HG03159 (cell line): ENCODE data around the gene PLPP7.
A peak's percentile ranks its signal among the peaks of the same experiment; 100 is the strongest.
"Not testable (repeated sequence)": the region's sequence is repeated elsewhere in the genome, so short reads cannot be mapped to it uniquely, and the experiment has no call there.

Source experiments
- ATAC-seq: cut with Tn5 transposase; IDR thresholded peaks from one replicate; pipeline ENCODE4 v1.9.1; 2021; ENCODE audit warnings: mild to moderate bottlenecking, moderate library complexity; ENCODE audit not compliant: unreplicated experiment

PLPP7 gene

GRCh38 chr9:131289301-131290035, at the start of gene PLPP7:
Gene PLPP7 (plus strand): TSS chr9:131289723. CDS start chr9:131289998, 275 bp downstream.
- ATAC-seq = no peak

DNA sequence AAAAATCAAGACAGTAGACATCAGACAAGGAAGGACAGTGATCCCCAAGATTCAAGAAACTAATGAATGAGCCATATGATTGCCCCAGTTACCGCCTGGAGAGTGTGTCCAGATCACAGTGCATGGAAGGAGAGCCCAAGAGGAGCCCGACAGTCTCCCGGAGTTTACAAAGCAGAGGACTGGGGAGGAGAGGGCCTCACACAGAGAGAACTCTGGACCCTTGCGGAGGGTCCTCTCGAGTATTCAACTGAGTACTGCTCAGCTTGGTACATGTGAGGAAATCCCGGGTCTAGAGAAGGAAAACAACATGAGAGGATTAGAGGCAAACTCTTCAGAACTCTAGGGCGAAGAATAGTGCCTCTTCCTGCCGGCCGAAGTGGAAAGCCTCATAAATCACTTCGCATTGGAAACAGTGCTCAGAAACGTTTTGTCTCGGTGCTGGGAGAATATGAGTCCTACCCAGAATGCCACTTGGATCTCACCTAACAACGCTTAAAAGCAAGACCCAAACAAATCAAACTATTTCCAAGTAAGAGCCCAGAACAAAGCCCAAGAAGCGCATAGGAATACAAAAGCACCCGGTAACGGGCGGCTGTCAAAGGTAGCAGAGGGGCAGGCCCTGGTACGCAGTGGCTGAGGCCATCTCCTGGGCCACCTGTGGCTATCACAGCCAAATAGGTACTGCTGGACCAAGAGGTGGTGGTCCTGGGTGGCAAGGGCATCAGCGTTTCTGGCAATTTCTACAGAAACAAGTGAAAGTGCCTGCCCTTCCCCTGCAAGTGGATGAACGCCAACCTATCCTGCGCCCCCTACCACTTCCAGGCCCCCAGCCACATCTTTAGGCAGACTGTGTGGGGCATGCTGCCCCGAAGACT, 49.2 kb upstream of the PLPP7 start:
- no peak for ATAC-seq

DNA sequence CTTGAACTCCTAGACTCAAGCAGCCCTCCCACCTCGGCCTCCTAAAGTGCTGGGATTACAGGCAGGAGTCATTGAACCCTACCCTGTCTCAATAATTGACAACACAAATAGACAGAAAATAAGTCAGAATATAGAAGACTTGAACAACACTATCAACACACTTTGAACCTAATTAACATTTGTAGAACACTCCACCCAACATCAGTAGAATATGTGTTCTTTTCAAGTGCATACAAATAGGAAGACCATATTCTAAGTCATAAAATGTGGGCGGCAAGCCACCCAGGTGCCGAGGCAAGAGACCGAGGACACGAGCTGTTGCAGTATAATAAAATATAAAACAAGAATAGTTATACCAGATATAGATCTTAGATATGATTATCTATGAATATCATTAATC, 45.2 kb upstream of the PLPP7 start:
- not testable (repeated sequence) for ATAC-seq

DNA sequence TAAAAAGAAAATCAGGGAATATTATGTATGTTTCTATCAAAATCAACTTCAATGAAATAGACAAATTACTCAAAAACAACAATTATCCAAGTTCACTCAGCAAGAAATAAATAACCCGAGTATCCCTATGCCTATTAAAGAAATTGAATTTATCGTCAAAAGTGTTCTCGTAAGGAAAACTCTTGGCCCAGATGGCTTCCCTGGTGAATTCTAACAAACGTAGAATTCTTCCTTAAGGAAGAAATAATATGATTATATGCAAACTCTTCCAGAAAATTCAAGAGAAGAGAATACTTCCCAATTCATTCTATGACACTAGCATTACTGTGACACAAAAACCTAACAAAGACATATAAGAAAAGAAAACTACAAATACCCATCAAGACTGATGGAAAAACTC, 42.9 kb upstream of the PLPP7 start:
- no peak for ATAC-seq

DNA sequence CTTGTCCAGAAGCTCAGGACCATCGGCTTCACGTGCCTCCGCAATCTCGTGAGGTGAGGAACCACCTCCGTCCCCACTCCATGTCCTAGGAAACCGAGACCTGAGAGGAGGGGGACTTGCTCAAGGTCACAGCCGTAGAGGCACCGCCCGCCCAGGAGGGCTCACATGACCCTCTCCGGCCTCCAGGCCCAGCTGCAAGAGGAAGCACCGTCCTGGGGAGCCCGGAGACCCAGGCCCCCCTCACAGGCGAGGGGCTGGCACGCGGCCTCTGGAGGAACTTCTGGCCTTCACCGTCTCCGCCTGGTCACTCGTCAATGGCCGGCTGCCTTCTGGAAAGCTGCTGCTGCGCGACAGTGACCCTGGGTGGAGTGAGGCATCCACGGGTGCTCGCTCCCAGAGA, 37.4 kb upstream of the PLPP7 start:
- no peak for ATAC-seq

DNA sequence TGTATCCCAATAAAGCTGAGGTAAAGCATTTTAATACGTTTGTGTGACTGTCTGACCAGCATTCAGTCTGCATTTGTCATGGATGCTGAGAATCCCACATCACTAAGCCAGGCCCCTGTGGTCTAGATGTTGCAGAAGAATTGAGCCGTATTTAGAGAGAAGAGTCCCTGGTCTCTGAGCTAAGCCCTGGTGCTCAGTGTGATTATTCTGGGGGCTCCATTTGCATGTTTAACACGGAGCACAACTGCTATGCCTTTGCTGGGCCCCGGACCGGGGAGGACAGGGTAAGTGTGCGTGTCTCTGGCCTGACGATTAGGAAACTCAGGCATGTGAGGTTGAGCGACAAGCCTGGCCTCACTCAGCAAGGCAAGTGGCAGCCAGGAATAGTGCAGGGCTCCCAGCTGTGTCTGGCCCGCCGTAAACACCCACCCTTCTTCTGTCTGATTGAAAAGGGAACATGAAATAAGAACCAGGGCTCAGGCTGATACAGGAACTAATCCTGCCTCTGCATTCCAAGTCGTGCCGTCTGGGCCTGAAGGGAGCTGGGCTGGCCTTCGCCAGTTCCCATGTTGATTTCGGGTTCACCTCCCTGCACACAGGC, 35.5 kb upstream of the PLPP7 start:
- ATAC-seq = no peak

DNA sequence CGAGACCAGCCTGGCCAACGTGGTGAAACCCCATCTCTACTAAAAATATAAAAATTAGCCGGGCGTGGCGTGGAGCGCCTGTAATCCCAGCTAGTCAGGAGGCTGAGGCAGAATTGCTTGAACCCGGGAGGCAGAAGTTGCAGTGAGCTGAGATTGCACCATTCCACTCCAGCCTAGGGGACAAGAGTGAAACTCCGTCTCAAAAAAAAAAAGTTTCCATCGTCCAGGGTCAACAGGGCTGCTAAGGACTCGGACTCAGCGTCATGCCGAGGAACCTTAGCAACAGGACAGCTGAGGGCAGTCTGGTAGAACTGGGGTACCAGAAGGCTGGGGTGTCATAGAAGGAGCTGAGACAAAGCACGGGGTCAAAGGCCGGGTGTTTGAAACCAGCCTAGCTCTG, 34.9 kb upstream of the PLPP7 start:
- ATAC-seq = no peak

DNA sequence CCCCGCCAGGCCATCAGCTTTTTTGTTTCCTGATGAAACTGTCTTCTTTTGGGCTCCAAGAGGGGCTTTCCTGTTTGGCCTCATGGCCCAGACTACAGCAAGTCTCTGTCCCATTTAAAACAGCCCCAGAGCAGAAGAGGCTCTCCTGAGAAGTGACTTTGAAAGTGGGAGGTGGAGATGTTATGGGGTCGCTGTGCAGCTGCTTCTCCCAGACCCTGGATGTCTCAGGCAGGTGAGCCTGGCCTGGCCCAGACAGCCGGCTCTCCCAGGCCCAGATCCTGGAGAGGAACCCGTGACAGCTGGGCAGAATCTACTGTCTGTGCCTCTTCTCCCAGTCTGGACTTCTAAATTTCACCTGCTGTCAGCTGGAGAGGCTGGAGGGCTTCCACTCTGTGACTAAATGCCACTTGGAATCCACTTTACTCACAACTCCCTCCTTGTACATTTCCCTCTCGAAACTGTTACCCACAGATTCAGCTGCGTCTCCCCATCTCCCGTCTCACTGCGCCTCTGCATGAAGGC, 33.8 kb upstream of the PLPP7 start:
- ATAC-seq = no peak

DNA sequence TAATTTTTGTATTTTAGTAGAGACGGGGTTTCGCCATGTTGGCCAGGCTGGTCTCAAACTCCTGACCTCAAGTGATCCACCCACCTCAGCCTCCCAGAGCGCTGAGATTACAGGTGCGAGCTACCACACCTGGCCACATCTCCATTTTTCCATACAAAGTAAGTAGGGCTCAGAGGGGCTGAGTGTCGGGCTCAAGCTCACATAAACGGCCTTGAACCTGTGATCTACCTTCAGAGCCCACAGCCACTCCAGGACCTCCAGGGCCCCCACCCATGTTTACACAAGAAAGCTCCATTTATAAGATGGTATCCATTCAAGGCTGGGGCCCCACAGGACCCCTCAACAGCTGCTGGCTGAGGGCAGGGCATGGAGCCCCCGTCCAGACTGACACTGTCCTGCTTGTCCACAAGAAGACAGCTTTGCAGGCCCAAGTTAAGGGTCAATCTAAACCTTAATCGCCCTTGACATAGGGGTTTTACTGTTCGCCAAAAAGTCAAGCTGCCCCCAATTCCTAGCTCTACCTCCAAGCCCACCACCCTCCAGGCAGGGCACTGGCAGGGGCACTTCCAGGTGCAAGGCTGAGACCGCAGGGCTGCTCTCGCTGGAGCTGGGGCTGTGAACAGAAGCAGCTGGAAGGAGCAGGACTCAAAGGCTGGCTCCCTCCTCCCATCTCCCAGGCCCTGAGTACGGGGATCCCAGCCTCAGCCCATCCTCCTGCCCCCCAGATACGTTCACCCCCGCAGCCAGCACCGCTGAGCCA, 32.1 kb upstream of the PLPP7 start:
- no peak for ATAC-seq

- ATAC-seq = no peak
Measured at GRCh38 chr9:131258186-131258585, 31.3 kb upstream of the PLPP7 start.

- no peak for ATAC-seq
Measured at GRCh38 chr9:131258698-131259431, 30.7 kb upstream of the PLPP7 start.

GRCh38 chr9:131259432-131259898, 30.1 kb upstream of the PLPP7 start:
- no peak for ATAC-seq

- no peak for ATAC-seq
Measured at GRCh38 chr9:131259916-131260597, 29.5 kb upstream of the PLPP7 start.

DNA sequence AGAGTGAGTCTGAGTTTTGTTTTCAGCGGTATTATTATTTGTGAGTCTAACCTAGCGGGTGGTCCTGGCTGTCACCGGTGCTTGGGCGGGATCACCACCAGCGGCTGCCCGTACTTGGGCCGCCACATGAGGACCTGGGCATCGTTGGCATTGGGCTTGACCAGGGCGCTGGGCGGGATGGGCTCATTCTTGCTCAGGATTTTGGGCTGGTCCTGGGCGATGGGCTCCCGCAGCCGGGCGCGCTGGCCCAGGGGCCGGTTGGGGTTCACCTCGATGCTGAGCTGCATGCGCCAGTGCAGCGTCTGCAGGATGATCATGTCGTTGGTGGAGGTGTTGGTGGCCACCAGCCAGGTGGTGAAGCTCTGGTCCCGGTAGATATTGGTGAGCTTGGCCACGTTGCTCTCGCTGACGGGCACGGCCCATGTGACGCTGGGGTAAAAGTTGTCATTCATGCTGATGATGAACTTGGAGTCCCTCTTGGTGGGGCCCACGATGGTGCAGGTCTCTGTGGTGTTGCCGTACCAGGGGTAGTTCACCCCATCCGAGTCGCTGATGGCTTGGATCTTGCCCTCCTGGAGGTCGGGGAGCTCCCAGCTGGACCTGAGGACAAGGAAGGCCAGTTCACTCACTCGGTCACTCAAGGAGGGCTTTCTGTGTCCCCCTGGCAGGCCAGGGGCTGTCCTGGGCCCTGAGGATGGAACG, 28.6 kb upstream of the PLPP7 start:
- ATAC-seq = no peak

DNA sequence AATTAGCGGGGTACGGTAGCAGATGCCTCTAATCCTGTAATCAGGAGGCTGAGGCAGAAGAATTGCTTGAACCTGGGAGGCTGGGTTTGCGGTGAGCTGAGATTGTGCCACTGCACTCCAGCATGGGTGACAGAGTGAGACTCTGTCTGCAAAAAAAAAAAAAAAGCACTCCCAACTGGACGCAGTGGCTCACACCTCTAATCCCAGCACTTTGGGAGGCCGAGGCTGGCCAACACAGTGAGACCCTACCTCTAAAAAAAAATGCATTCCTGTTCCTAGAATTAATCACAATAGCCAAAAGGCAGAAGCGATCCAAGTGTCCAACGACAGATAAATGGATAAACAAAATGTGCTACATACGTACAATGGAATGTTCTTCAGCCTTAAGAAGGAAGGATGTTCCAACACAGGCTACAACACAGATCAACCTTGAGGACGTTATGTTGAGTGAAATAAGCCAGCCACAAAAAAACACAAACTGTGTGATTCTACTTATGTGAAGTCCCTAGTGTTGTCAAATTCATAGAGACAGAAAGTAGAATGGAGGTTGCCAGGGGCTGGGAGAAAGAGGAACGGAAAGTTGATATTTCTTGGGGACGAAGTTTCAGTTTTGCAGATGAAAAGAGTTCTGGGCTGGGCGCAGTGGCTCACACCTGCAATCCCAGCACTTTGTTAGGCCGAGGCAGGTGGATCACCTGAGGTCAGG, 27.0 kb upstream of the PLPP7 start:
- peak; percentile 63 for ATAC-seq

DNA sequence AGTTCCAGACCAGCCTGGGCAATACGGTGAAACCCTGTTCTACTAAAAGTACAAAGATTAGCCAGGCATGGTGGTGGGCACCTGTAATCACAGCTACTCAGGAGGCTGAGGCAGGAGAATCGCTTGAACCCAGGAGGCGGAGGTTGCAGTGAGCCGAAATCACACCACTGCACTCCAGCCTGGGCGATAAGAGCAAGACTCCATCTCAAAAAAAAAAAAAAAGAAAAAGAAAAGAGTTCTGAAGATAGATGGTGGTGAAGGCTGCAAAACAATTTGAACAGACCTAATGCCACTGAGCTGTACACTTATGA, 26.5 kb upstream of the PLPP7 start:
- not testable (repeated sequence) for ATAC-seq

- ATAC-seq = no peak
Measured at GRCh38 chr9:131263701-131264100, 25.8 kb upstream of the PLPP7 start.

DNA sequence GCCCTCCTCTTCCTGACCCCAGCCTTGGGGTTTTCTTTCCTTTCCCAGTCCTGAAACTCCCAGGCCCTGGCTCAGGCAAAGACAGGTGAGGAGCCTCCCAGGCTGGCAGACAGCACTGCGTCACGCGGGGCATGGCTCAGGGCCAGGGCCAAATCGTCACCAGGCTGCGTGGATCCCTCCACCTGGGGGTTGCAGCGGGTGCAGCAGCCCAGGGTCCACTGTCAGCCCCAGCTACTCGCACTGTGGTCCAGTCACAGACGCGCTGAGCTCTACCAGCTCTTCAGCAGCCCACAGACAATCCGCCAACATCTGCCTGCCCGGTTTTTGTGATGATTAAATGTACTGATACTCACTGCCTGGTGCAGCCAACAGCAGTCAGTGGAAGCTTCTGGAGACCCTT, 25.3 kb upstream of the PLPP7 start:
- ATAC-seq = no peak
